Measurements from ENCODE around the gene TXNDC5. TPM values are rescaled to one million over a fixed set of nuclear protein-coding genes. Genes with fewer than 3 reads are reported as not detected.

The TXNDC5 gene
- total and polyA plus RNA-seq, 2 of the 13 experiments (the other 11 are each of a cell fraction or from before 2014, with no cell fraction given), result 287 to 578 TPM

GRCh38 chr6:7956257-7956656 lies 45.7 kb upstream of the TXNDC5 start:
- 97% methylated on average over 1 of the region's 1 CpG for WGBS (ENCODE audit: low lambda C conversion rate)
- H3K9ac ChIP-seq (ENCODE audit: insufficient read depth, low read depth, low read length), result no peak overlapping the region

GRCh38 chr6:7954477-7955200 lies 44.1 kb upstream of the TXNDC5 start:
- Histone ChIP-seq H3K9ac (ENCODE audit: insufficient read depth, low read depth, low read length) (no peak overlapping the region), H3K9me3 (ENCODE audit: low read length) (no peaks in the 10 kb centered on the region), H3K36me3 (replicated peaks in 1 of 2; ENCODE audit: control insufficient read depth in 1 of 2, insufficient read depth in 2 of 2, low read length in 2 of 2) (no peaks in the 10 kb centered on the region), H4K20me1 (ENCODE audit: insufficient read depth, low read length) (no peaks in the 10 kb centered on the region), H3K27me3 (ENCODE audit: control insufficient read depth in 1 of 2, insufficient read depth in 2 of 2, low read length in 2 of 2) (peaks cover 0 to 16% of the 10 kb centered on the region in 2 experiments; a peak in 2 of 5 replicates), H2AFZ (ENCODE audit: low read length) (no peak overlapping the region), H3K4me2 (ENCODE audit: low read depth, low read length) (no peak overlapping the region), H3K27ac (ENCODE audit: extremely low read length, insufficient read depth, low read length) (no peak overlapping the region), H3K4me3 (replicated peaks in 1 of 3; ENCODE audit: insufficient read depth in 1 of 3, low read depth in 2 of 3, low read length in 3 of 3) (no peak overlapping the region), H3K4me1 (ENCODE audit: insufficient read depth, low read length) (no peaks in the 10 kb centered on the region), H3K79me2 (ENCODE audit: insufficient read depth, low read length) (no peaks in the 10 kb centered on the region)
- no peak for TF ChIP-seq ZNF770 (CRISPR knock-in tag; IDR thresholded peaks at IDR 0.05)
- TF ChIP-seq DMAP1 (CRISPR knock-in tag; IDR thresholded peaks at IDR 0.05), result no peak
- no peak for TF ChIP-seq PRDM10 (CRISPR knock-in tag; IDR thresholded peaks at IDR 0.05; ENCODE audit: low read depth)
- TF ChIP-seq NCOA1 (CRISPR knock-in tag; IDR thresholded peaks at IDR 0.05), result no peak
- no peak for TF ChIP-seq ZNF780A (CRISPR knock-in tag; IDR thresholded peaks at IDR 0.05)
- TF ChIP-seq ZNF597 (CRISPR knock-in tag; IDR thresholded peaks at IDR 0.05), result no peak
- FAIRE-seq (no peak), ATAC-seq (no peak), DNase-seq (ENCODE audit: low spot score) (no peak)
- POLR2A ChIA-PET, result no interaction called here
- WGBS (ENCODE audit: low lambda C conversion rate), result 47% methylated on average over 4 of the region's 4 CpGs
- no TSS peak for BruUV-seq (replicated peaks)
- in situ Hi-C loops (cut with HindIII; ENCODE audit: extremely low pct_ligation_motif_present, low pct_unique_long_range_greater_than_20kb) (no loop called here), intact Hi-C loops (cut with micrococcal nuclease; ENCODE audit: unreplicated experiment) (no loop called here)
- CTCF ChIA-PET (ENCODE audit: low intra/inter-chr PET ratio, low total read pairs), result no interaction called here

More at GRCh38 chr6:7956257-7956656, 45.7 kb upstream of the TXNDC5 start:
- H3K4me1 ChIP-seq (ENCODE audit: insufficient read depth, low read length), result no peaks in the 10 kb centered on the region
- no peak for ATAC-seq
- H3K9me3 ChIP-seq (ENCODE audit: low read length), result no peaks in the 10 kb centered on the region
- no peaks in the 10 kb centered on the region for H3K79me2 ChIP-seq (ENCODE audit: insufficient read depth, low read length)
- ChIA-PET CTCF (ENCODE audit: low intra/inter-chr PET ratio, low total read pairs) (no interaction called here), POLR2A (no interaction called here)
- no peak overlapping the region for H3K27ac ChIP-seq (ENCODE audit: extremely low read length, insufficient read depth, low read length)
- TF ChIP-seq, protein P1, sequence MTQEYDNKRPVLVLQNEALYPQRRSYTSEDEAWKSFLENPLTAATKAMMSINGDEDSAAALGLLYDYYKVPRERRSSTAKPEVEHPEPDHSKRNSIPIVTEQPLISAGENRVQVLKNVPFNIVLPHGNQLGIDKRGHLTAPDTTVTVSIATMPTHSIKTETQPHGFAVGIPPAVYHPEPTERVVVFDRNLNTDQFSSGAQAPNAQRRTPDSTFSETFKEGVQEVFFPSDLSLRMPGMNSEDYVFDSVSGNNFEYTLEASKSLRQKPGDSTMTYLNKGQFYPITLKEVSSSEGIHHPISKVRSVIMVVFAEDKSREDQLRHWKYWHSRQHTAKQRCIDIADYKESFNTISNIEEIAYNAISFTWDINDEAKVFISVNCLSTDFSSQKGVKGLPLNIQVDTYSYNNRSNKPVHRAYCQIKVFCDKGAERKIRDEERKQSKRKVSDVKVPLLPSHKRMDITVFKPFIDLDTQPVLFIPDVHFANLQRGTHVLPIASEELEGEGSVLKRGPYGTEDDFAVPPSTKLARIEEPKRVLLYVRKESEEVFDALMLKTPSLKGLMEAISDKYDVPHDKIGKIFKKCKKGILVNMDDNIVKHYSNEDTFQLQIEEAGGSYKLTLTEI (CRISPR knock-in tag; conservative IDR thresholded peaks at IDR 0.05), result no peak
- intact Hi-C loops (cut with micrococcal nuclease; ENCODE audit: unreplicated experiment), result loop anchor here (1.0 kb wide), 1 partner anchor 33 kb away; no protein-coding TSS in a partner anchor
- H3K4me2 ChIP-seq (ENCODE audit: low read depth, low read length), result no peak overlapping the region
- H3K27me3 ChIP-seq (ENCODE audit: control insufficient read depth in 1 of 2, insufficient read depth in 2 of 2, low read length in 2 of 2), result peaks cover 0 to 9% of the 10 kb centered on the region in 2 experiments; a peak in 1 of 5 replicates
- no TSS peak for BruUV-seq (replicated peaks)
- no peak overlapping the region for H2AFZ ChIP-seq (ENCODE audit: low read length)
- no peak for DNase-seq (ENCODE audit: low spot score)
- H3K36me3 ChIP-seq (replicated peaks in 1 of 2; ENCODE audit: control insufficient read depth in 1 of 2, insufficient read depth in 2 of 2, low read length in 2 of 2), result no peaks in the 10 kb centered on the region
- no peak for FAIRE-seq
- in situ Hi-C loops (cut with HindIII; ENCODE audit: extremely low pct_ligation_motif_present, low pct_unique_long_range_greater_than_20kb), result no loop called here
- no peaks in the 10 kb centered on the region for H4K20me1 ChIP-seq (ENCODE audit: insufficient read depth, low read length)
- H3K4me3 ChIP-seq (replicated peaks in 1 of 3; ENCODE audit: insufficient read depth in 1 of 3, low read depth in 2 of 3, low read length in 3 of 3), result no peak overlapping the region

Data from HepG2 (cell line).